Osteoblast (primary cell): Measurements from ENCODE around the gene PSIP1. TPM values are rescaled to one million over a fixed set of nuclear protein-coding genes. Genes with fewer than 3 reads are reported as not detected.

Source experiments
- DNase-seq: peaks from one replicate; pipeline ENCODE4 v3.0.0; 2011; ENCODE audit warnings: low spot score, mixed read lengths; ENCODE audit not compliant: insufficient read length; ENCODE audit errors: missing footprints
- H2AFZ ChIP-seq: 2 replicates; pipeline ENCODE4 v1.6.0; 2011; ENCODE audit warnings: mild to moderate bottlenecking, low read length
- H3K27ac ChIP-seq: 2 replicates; pipeline ENCODE4 v1.5.1; 2011; ENCODE audit warnings: mild to moderate bottlenecking, low read depth, low read length, moderate library complexity
- H3K27me3 ChIP-seq: 2 replicates; pipeline ENCODE4 v1.6.0; 2012; ENCODE audit warnings: mild to moderate bottlenecking, control low read depth, inconsistent platforms, low read length, moderate library complexity; ENCODE audit not compliant: insufficient read depth
- H3K36me3 ChIP-seq: 2 replicates; pipeline ENCODE4 v1.5.1; 2011; ENCODE audit warnings: mild to moderate bottlenecking, low read length, control low read depth, moderate library complexity; ENCODE audit not compliant: insufficient read depth
- H3K4me1 ChIP-seq: 2 replicates; pipeline ENCODE4 v1.5.1; 2011; ENCODE audit warnings: mild to moderate bottlenecking, low read length, control low read depth, moderate library complexity; ENCODE audit not compliant: insufficient read depth
- H3K4me2 ChIP-seq: 2 replicates; pipeline ENCODE4 v1.6.0; 2011; ENCODE audit warnings: mild to moderate bottlenecking, low read length; ENCODE audit not compliant: insufficient read depth
- H3K4me3 ChIP-seq: fragments of 200-600 bp; sonication (generic); 3 replicates; pipeline ENCODE4 v1.5.1; 2012; ENCODE audit warnings: mild to moderate bottlenecking, low read length, inconsistent platforms; ENCODE audit not compliant: insufficient read depth
- H3K79me2 ChIP-seq: 2 replicates; pipeline ENCODE4 v1.6.0; 2012; ENCODE audit warnings: mild to moderate bottlenecking, low read length, control low read depth, inconsistent platforms; ENCODE audit not compliant: insufficient read depth
- H3K9me3 ChIP-seq: 2 replicates; pipeline ENCODE4 v1.5.1; 2011; ENCODE audit warnings: low read depth, low read length, control low read depth
- H4K20me1 ChIP-seq: 2 replicates; pipeline ENCODE4 v1.6.0; 2012; ENCODE audit warnings: mild to moderate bottlenecking, low read length, control low read depth; ENCODE audit not compliant: insufficient read depth
- CTCF ChIP-seq: IDR thresholded peaks from 2 replicates; pipeline ENCODE4 v1.5.1; 2011; ENCODE audit warnings: mild to moderate bottlenecking, low read depth, low read length, moderate library complexity; ENCODE audit errors: extremely low read depth
- total RNA-seq: library from RNA; depleted of rRNA; stranded (reverse); fragments of >200 nt; gene quantifications from 2 replicates; pipeline ENCODE4 v1.2.3, GENCODE V29; 2012

PSIP1 gene
- total RNA-seq, 1 donor: 45.2 TPM

GRCh38 chr9:15426019-15426418 is 84.8 kb downstream of the PSIP1 start:
- H3K4me1 ChIP-seq: peaks cover 19% of the 10 kb centered on the region
- no peak for TF ChIP-seq CTCF
- no peak overlapping the region for H3K27ac ChIP-seq

DNA sequence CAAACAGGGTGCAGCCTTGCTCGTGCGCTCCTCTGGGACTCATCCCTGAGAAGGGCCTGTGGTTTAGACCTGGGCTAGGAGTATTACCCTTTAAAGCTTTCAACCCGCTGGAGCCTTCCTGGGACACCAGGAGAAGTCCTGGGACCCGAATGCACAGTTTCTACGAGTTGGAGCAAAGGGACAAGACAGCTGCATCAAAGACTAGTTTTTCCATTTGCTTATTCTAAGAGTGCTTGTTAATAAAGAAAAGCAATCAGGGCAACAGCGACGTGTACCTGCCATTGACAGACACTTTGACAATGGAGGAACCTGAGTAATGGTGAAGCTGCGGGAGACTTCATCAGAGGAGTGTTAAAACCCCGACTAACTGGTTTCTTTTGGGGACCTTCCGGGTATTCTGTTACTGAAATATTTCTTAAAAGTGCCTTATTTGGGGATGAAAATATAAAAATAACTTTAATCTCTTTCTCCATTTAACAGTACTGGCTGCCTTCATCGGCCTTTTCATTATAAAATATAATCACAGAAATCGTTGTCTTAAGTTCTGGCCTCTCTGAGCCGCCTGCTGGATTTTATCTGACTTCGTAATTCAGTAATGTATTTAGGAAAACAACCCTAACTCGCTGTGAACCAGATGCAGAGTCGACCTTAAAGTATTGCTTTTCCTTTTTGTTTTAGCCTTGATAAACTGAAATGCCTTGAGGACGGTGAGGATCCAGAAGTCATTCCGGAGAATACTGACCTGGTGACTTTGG is 87.4 kb downstream of the PSIP1 start:
- DNase-seq: peak; percentile 84
- Histone ChIP-seq H3K79me2 (peaks cover 54% of the 10 kb centered on the region), H3K36me3 (peaks cover 21% of the 10 kb centered on the region), H3K4me2 (peak overlapping the region; percentile 83), H3K4me1 (peaks cover 24% of the 10 kb centered on the region), H3K4me3 (peak overlapping the region; percentile 98), H3K27me3 (no peaks in the 10 kb centered on the region), H3K9me3 (no peaks in the 10 kb centered on the region), H2AFZ (peak overlapping the region; percentile 99), H4K20me1 (peaks cover 8% of the 10 kb centered on the region), H3K27ac (peak overlapping the region; percentile 73)
- TF ChIP-seq CTCF: peak; percentile 38

More at GRCh38 chr9:15426019-15426418, 84.8 kb downstream of the PSIP1 start:
- Histone ChIP-seq H3K27me3 (no peaks in the 10 kb centered on the region), H3K79me2 (peaks cover 79% of the 10 kb centered on the region), H3K4me2 (no peak overlapping the region), H2AFZ (no peak overlapping the region), H4K20me1 (peaks cover 8% of the 10 kb centered on the region), H3K4me3 (no peak overlapping the region), H3K36me3 (peaks cover 21% of the 10 kb centered on the region), H3K9me3 (no peaks in the 10 kb centered on the region)
- no peak for DNase-seq

DNA sequence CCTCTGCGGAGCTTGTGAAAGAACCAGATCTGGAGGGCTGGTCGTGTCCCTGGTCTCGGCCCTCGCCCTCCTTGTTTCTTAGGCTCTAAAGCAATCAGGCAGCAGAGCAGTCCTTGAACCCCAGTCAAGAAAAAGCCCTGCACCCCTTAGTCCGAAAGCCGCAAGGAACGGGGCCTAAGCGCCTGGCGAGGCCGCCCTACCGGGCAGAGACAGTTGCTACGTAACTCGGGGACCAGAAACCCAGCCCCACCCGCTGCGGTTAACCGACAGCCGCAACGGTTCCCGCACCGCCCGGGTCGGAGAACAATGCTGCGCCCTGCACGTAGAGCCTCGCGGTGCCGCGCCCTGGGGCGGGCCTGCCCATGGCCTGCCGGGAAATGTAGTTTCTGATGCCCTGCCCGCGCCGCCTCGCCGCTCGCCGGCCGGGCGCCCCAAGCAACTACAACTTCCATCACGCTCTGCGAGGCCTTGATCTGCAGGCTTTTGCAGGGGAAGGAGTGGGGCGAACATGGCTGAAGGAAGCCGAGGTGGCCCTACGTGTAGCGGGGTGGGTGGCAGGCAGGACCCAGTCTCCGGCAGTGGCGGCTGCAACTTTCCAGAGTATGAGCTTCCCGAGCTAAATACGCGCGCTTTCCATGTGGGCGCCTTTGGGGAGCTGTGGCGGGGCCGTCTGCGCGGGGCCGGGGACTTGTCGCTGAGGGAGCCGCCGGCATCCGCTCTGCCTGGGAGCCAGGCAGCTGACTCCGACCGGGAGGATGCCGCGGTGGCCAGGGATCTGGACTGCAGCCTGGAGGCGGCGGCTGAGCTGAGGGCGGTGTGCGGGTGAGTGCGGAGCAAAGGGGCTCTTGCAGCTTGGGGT is 88.2 kb downstream of the PSIP1 start, which contains the start of gene SNAPC3:
Gene SNAPC3 (plus strand): TSS at position 505 of the 859 bp plus-strand sequence. CDS start 4 bp downstream, at position 509.
- Histone ChIP-seq H3K4me2 (peak within 1 kb of the TSS; percentile 83), H4K20me1 (peaks cover 8% of the 10 kb centered on the region), H3K79me2 (peaks cover 48% of the 10 kb centered on the region), H3K27me3 (no peaks in the 10 kb centered on the region), H3K4me3 (peak within 1 kb of the TSS; percentile 98), H2AFZ (peak within 1 kb of the TSS; percentile 99), H3K36me3 (peaks cover 21% of the 10 kb centered on the region), H3K4me1 (peaks cover 24% of the 10 kb centered on the region), H3K9me3 (no peaks in the 10 kb centered on the region), H3K27ac (peak within 1 kb of the TSS; percentile 73)
- DNase-seq: peak; percentile 97
- no peak for TF ChIP-seq CTCF
